K562 (cell line): Measurements from ENCODE around the gene PTTG1IP. TPM values are rescaled to one million over a fixed set of nuclear protein-coding genes. Genes with fewer than 3 reads are reported as not detected.

Source experiments
- ATAC-seq: fragments of 200-7000 bp; cut with Tn5 transposase; 3 replicates; pipeline ENCODE4 v1.9.1; 2020; ENCODE audit warnings: moderate library complexity
- BruUV-seq: library from RNA; stranded (reverse); fragments of 400-500 nt; replicated peaks from 2 replicates; lab custom pipeline; 2021; lab: Mats Ljungman, UMichigan
- CTCF ChIA-PET: fragments of 300-600 bp; formaldehyde crosslinking; extraction: SDS; loops from one replicate; lab custom pipeline; 2021; ENCODE audit warnings: low intra/inter-chr PET ratio; lab: Yijun Ruan, JAX
- POLR2A ChIA-PET: fragments of 300-600, 350-650 bp; sonication (Branson Sonifier 250); formaldehyde crosslinking; extraction: SDS; loops from one replicate; lab custom pipeline; 2021; ENCODE audit warnings: antibody characterized with exemption, inconsistent platforms; lab: Yijun Ruan, JAX
- DNase-seq, 4 experiments: peaks; one replicate each; pipeline versions ENCODE4 v3.0.0 to v3.0.0-alpha.2; 2011 to 2018; ENCODE audit warnings: low spot score in 3 of 4, mixed read lengths in 3 of 4; ENCODE audit errors: extremely low read depth in 1 of 4
- FAIRE-seq: peaks from 2 replicates; lab custom pipeline; 2011; peaks lifted over from hg19 to GRCh38; lab: Jason Lieb, UNC
- H2AFZ ChIP-seq: 2 replicates; pipeline ENCODE4 v1.6.0; 2011; ENCODE audit warnings: low read depth, low read length, control low read depth, inconsistent platforms
- H3K27ac ChIP-seq: fragments of 200-600 bp; 3 replicates; pipeline ENCODE4 v1.8.0; 2011; ENCODE audit warnings: low read depth, mild to moderate bottlenecking, control low read depth, inconsistent platforms, low read length, moderate library complexity, mixed read lengths; ENCODE audit errors: extremely low read depth
- H3K27me3 ChIP-seq, 2 experiments: fragments of 300-600 bp in 1 of 2; 2 replicates in 1 of 2; 3 replicates in 1 of 2; pipeline versions ENCODE4 v1.6.0 to v1.8.0; 2011; ENCODE audit warnings: inconsistent platforms in 2 of 2, low read length in 2 of 2, mild to moderate bottlenecking in 1 of 2, mixed read lengths in 1 of 2, moderate library complexity in 1 of 2; ENCODE audit not compliant: control insufficient read depth in 2 of 2, insufficient read depth in 2 of 2
- H3K36me3 ChIP-seq: fragments of 300-600 bp; 3 replicates; pipeline ENCODE4 v1.8.0; 2011; ENCODE audit warnings: mild to moderate bottlenecking, low read length, inconsistent platforms; ENCODE audit not compliant: control insufficient read depth, insufficient read depth
- H3K4me1 ChIP-seq, 2 experiments: fragments of 200-600 bp in 1 of 2; replicated peaks in 1 of 2; 2 replicates in 1 of 2; 3 replicates in 1 of 2; pipeline versions ENCODE4 v1.5.1 to v1.8.0; 2011; ENCODE audit warnings: inconsistent platforms in 2 of 2, low read length in 2 of 2, mild to moderate bottlenecking in 1 of 2, mixed read lengths in 1 of 2, moderate library complexity in 1 of 2; ENCODE audit not compliant: control insufficient read depth in 2 of 2, insufficient read depth in 2 of 2
- H3K4me2 ChIP-seq: 2 replicates; pipeline ENCODE4 v1.6.1; 2011; ENCODE audit warnings: low read length, control low read depth, inconsistent platforms, mixed read lengths; ENCODE audit not compliant: insufficient read depth
- H3K4me3 ChIP-seq: fragments of 200-600 bp; sonication (generic), shearing (Covaris generic); 2 replicates; pipeline ENCODE4 v1.5.1; 2016; ENCODE audit warnings: control low read depth, inconsistent platforms
- H3K79me2 ChIP-seq: fragments of 200-600 bp; 3 replicates; pipeline ENCODE4 v1.8.0; 2011; ENCODE audit warnings: low read length, inconsistent platforms; ENCODE audit not compliant: control insufficient read depth, insufficient read depth
- H3K9ac ChIP-seq, 2 experiments: 2 replicates each; pipeline versions ENCODE4 v1.6.0 to v1.6.1; 2011; ENCODE audit warnings: low read depth in 2 of 2, low read length in 2 of 2, control low read depth in 1 of 2, inconsistent platforms in 1 of 2, mild to moderate bottlenecking in 1 of 2, mixed read lengths in 1 of 2; ENCODE audit not compliant: insufficient read depth in 1 of 2
- H3K9me1 ChIP-seq: one replicate; pipeline ENCODE4 v1.6.0; 2011; ENCODE audit warnings: inconsistent platforms, mild to moderate bottlenecking, low read length, moderate library complexity; ENCODE audit not compliant: control insufficient read depth, insufficient read depth
- H3K9me3 ChIP-seq: replicated peaks from 2 replicates; pipeline ENCODE4 v1.5.1; 2011; ENCODE audit warnings: low read depth, low read length, inconsistent platforms; ENCODE audit not compliant: control insufficient read depth, insufficient read depth
- H4K20me1 ChIP-seq: replicated peaks from 2 replicates; pipeline ENCODE4 v1.6.1; 2011; ENCODE audit warnings: low read length, inconsistent platforms, mixed read lengths; ENCODE audit not compliant: control insufficient read depth, insufficient read depth
- ETV5 ChIP-seq: sonication (generic); formaldehyde crosslinking; IDR thresholded peaks from 2 replicates; pipeline ENCODE4 v1.4.0; 2020; ENCODE audit warnings: low read depth, mild to moderate bottlenecking, missing genetic modification reagents
- MBD1 ChIP-seq: fragments of 250-450 bp; sonication (Bioruptor Pico); IDR thresholded peaks from 2 replicates; pipeline ENCODE4 v1.8.0; 2022; ENCODE audit warnings: inconsistent platforms
- NRF1 ChIP-seq, 2 experiments: fragments of 450-650 bp; IDR thresholded peaks in 1 of 2; conservative IDR thresholded peaks in 1 of 2; 2 replicates each; pipeline ENCODE4 v1.6.1; 2014; ENCODE audit warnings: mild to moderate bottlenecking in 2 of 2
- PHF21A ChIP-seq: fragments of 450-650 bp; IDR thresholded peaks from 2 replicates; pipeline ENCODE4 v1.6.1; 2017; ENCODE audit warnings: low read depth, borderline replicate concordance
- RHOXF2B ChIP-seq: fragments of 250-450 bp; sonication (Bioruptor Pico); conservative IDR thresholded peaks from 2 replicates; pipeline ENCODE4 v1.5.1; 2021
- RNF2 ChIP-seq: sonication (generic); IDR thresholded peaks from 2 replicates; pipeline ENCODE4 v1.6.1; 2016
- RNF219 ChIP-seq: fragments of 250-450 bp; sonication (Bioruptor Pico); IDR thresholded peaks from 2 replicates; pipeline ENCODE4 v1.5.0; 2022; ENCODE audit warnings: mild to moderate bottlenecking
- SLC30A9 ChIP-seq: fragments of 250-450 bp; sonication (Bioruptor Pico); IDR thresholded peaks from 2 replicates; pipeline ENCODE4 v1.8.0; 2022; ENCODE audit warnings: mild to moderate bottlenecking, moderate library complexity
- ZNF12 ChIP-seq: sonication (generic); formaldehyde crosslinking; IDR thresholded peaks from 2 replicates; pipeline ENCODE4 v1.4.0; 2020; ENCODE audit warnings: mild to moderate bottlenecking, missing genetic modification reagents
- ZNF79 ChIP-seq: fragments of 250-450 bp; sonication (Bioruptor Pico); IDR thresholded peaks from 2 replicates; pipeline ENCODE4 v1.4.0; 2020; ENCODE audit warnings: low read depth, mild to moderate bottlenecking, moderate library complexity
- ZSCAN32 ChIP-seq: fragments of 450-650 bp; formaldehyde crosslinking; IDR thresholded peaks from 2 replicates; pipeline ENCODE4 v1.4.0; 2020; ENCODE audit warnings: mild to moderate bottlenecking, moderate library complexity
- WGBS: fragments of 100-300 bp; shearing (Covaris generic); methylation state at CpG from one replicate; pipeline ENCODE4 v1.1.6; 2016; ENCODE audit warnings: low coverage, mixed read lengths; ENCODE audit not compliant: insufficient coverage; ENCODE audit errors: missing lambda C conversion rate; 5-methylcytosine and 5-hydroxymethylcytosine counted together
- in situ Hi-C: fragments of 300-500 bp; cut with MboI; formaldehyde crosslinking; loops from 4 replicates; pipeline ENCODE4 v1.15.0; 2018; ENCODE audit warnings: inconsistent platforms, mixed read lengths
- intact Hi-C: fragments of 100-400 bp; cut with micrococcal nuclease; formaldehyde crosslinking; loops from 2 replicates; pipeline ENCODE4 v1.14.2; 2022
- polyA plus RNA-seq, 8 experiments: library from polyadenylated mRNA; depleted of rRNA in 4 of 8; stranded (reverse) in 5 of 8; unstranded in 3 of 8; fragments of >200 nt; fragmentation: Nextera tagmentation in 2 of 8; fragmentation: Illumina TruSeq in 1 of 8; extraction: Ambion mirVana in 2 of 8; extraction: Trizol in 1 of 8; gene quantifications; 2 replicates each; pipeline versions ENCODE4 v1.2.1 to v1.2.3, GENCODE V29; 2011 to 2014; ENCODE audit warnings: inconsistent platforms in 1 of 8, missing spikeins in 1 of 8
- total RNA-seq, 7 experiments: library from RNA; depleted of rRNA in 6 of 7; stranded (reverse); fragments of >200 nt in 6 of 7; fragmentation: Illumina TruSeq in 2 of 7; extraction: Trizol in 2 of 7; gene quantifications; 2 replicates each; pipeline versions ENCODE4 v1.2.1 to v1.2.3, GENCODE V29; 2011 to 2021; ENCODE audit warnings: low replicate concordance in 1 of 7

The PTTG1IP gene
- total and polyA plus RNA-seq, 9 of the 15 experiments (the other 6 are each of a cell fraction or from before 2014, with no cell fraction given), result 5.0 to 99.3 (median 82.4) TPM

- no peak overlapping the region; a peak in 1 of 4 replicates for H3K9ac ChIP-seq
- no peaks in the 10 kb centered on the region for H3K9me1 ChIP-seq
- H3K4me2 ChIP-seq, result no peak overlapping the region
- intact Hi-C loops, result no loop called here
- CTCF ChIA-PET, result interaction anchor here (0.6 kb wide), 1 partner anchor 26 kb away, joined by 3 read pairs; no protein-coding TSS in a partner anchor
- DNase-seq, result no peak
- no peak overlapping the region for H3K27ac ChIP-seq
- no peaks in the 10 kb centered on the region for H4K20me1 ChIP-seq
- H3K9me3 ChIP-seq, result no peaks in the 10 kb centered on the region
- TF ChIP-seq ZSCAN32 (CRISPR knock-in tag) (no peak), PHF21A (no peak), ZNF79 (CRISPR knock-in tag) (no peak), ZNF12 (CRISPR knock-in tag) (no peak)
- BruUV-seq, result no TSS peak
- peaks cover 15 to 51% of the 10 kb centered on the region in 2 experiments for H3K4me1 ChIP-seq
- no peak overlapping the region for H2AFZ ChIP-seq
- 26% methylated on average over 23 of the region's 23 CpGs for WGBS
- no peak for FAIRE-seq
- POLR2A ChIA-PET, result interaction anchor here (1.2 kb wide), 1 partner anchor 31 kb away, joined by 3 read pairs; the partner anchor contains the start of gene PTTG1IP
- H3K4me3 ChIP-seq, result no peak overlapping the region
- in situ Hi-C loops, result no loop called here
- H3K36me3 ChIP-seq, result no peaks in the 10 kb centered on the region
- H3K79me2 ChIP-seq, result no peaks in the 10 kb centered on the region
- peaks cover 14 to 36% of the 10 kb centered on the region in 2 experiments; a peak in 4 of 5 replicates for H3K27me3 ChIP-seq
- ATAC-seq, result no peak
Measured at GRCh38 chr21:44842721-44843445, 30.6 kb downstream of the PTTG1IP start.

- no peaks in the 10 kb centered on the region for H3K9me1 ChIP-seq
- no peak for DNase-seq
- TF ChIP-seq RNF219 (CRISPR knock-in tag), result no peak
- TF ChIP-seq SLC30A9 (CRISPR knock-in tag), result no peak
- no peak for TF ChIP-seq PHF21A
- TF ChIP-seq ETV5 (CRISPR knock-in tag), result no peak
- no peak for TF ChIP-seq RHOXF2B
- no peak for TF ChIP-seq RNF2
- no peak for TF ChIP-seq MBD1 (CRISPR knock-in tag)
- no peak for TF ChIP-seq NRF1 (conservative IDR thresholded peaks at IDR 0.05 in 1 of 2, IDR thresholded peaks at IDR 0.05 in 1 of 2)
Measured at GRCh38 chr21:44842087-44842486, 31.4 kb downstream of the PTTG1IP start.

More at GRCh38 chr21:44842087-44842486, 31.4 kb downstream of the PTTG1IP start:
- Histone ChIP-seq H3K9ac (no peak overlapping the region), H2AFZ (no peak overlapping the region), H3K4me3 (no peak overlapping the region), H3K4me2 (no peak overlapping the region), H3K27me3 (peaks cover 14 to 36% of the 10 kb centered on the region in 2 experiments; a peak in 4 of 5 replicates), H4K20me1 (no peaks in the 10 kb centered on the region), H3K9me3 (no peaks in the 10 kb centered on the region), H3K79me2 (no peaks in the 10 kb centered on the region), H3K36me3 (no peaks in the 10 kb centered on the region), H3K4me1 (peaks cover 14 to 52% of the 10 kb centered on the region in 2 experiments), H3K27ac (no peak overlapping the region)
- CTCF ChIA-PET, result no interaction called here
- FAIRE-seq (no peak), ATAC-seq (no peak)
- in situ Hi-C loops (no loop called here), intact Hi-C loops (no loop called here)
- no TSS peak for BruUV-seq
- WGBS, result 20% methylated on average over 10 of the region's 10 CpGs
- POLR2A ChIA-PET, result no interaction called here
